Activated CD8-positive, alpha-beta T cell treated with anti-CD3 and anti-CD28 coated beads for 36 hours (primary cell): Measurements from ENCODE around the gene F2. TPM values are rescaled to one million over a fixed set of nuclear protein-coding genes. Genes with fewer than 3 reads are reported as not detected.

Experiments used
- ATAC-seq: fragments of 200-7000 bp; cut with Tn5 transposase; one replicate; pipeline ENCODE4 v1.10.0; 2021; ENCODE audit warnings: mild to moderate bottlenecking, moderate library complexity
- CTCF ChIA-PET: fragments of 350-600 bp; sonication (Branson Sonifier 250); formaldehyde crosslinking; loops from one replicate; lab custom pipeline; 2021; ENCODE audit warnings: antibody characterized with exemption; lab: Charles Lee
- POLR2A ChIA-PET: fragments of 350-600 bp; sonication (Branson Sonifier 250); formaldehyde crosslinking; loops from one replicate; lab custom pipeline; 2021; ENCODE audit warnings: antibody characterized with exemption; lab: Charles Lee
- DNase-seq: peaks from one replicate; pipeline ENCODE4 v3.0.0-alpha.2; 2020
- H3K27ac Mint-ChIP-seq: one replicate; pipeline ENCODE4 v1.8.0; 2021; ENCODE audit warnings: mild to moderate bottlenecking, mixed read lengths
- H3K27me3 Mint-ChIP-seq: one replicate; pipeline ENCODE4 v1.8.0; 2021; ENCODE audit warnings: mixed read lengths
- H3K36me3 Mint-ChIP-seq: one replicate; pipeline ENCODE4 v1.8.0; 2021; ENCODE audit warnings: low read depth, mixed read lengths
- H3K4me1 Mint-ChIP-seq: one replicate; pipeline ENCODE4 v1.8.0; 2021; ENCODE audit warnings: low read depth, mixed read lengths
- H3K4me3 Mint-ChIP-seq: one replicate; pipeline ENCODE4 v1.8.0; 2021; ENCODE audit warnings: mild to moderate bottlenecking, moderate library complexity, mixed read lengths
- H3K9me3 Mint-ChIP-seq: one replicate; pipeline ENCODE4 v1.8.0; 2021; ENCODE audit warnings: mixed read lengths
- intact Hi-C: fragments of 100-400 bp; cut with micrococcal nuclease; formaldehyde crosslinking; loops from one replicate; pipeline ENCODE4 v1.10.0; 2022
- total RNA-seq, 2 experiments: library from RNA; stranded (reverse); gene quantifications; one replicate each; pipeline ENCODE4 v1.2.3, GENCODE V29; 2021
- TF ChIP-seq, protein P1 (sequence below): fragments of 200-600 bp; IDR thresholded peaks from one replicate; pipeline ENCODE4 v1.8.0; 2022; ENCODE audit warnings: antibody characterized with exemption, mild to moderate bottlenecking

The F2 gene
- total RNA-seq, 2 experiments from 2014 or later, result not detected

DNA sequence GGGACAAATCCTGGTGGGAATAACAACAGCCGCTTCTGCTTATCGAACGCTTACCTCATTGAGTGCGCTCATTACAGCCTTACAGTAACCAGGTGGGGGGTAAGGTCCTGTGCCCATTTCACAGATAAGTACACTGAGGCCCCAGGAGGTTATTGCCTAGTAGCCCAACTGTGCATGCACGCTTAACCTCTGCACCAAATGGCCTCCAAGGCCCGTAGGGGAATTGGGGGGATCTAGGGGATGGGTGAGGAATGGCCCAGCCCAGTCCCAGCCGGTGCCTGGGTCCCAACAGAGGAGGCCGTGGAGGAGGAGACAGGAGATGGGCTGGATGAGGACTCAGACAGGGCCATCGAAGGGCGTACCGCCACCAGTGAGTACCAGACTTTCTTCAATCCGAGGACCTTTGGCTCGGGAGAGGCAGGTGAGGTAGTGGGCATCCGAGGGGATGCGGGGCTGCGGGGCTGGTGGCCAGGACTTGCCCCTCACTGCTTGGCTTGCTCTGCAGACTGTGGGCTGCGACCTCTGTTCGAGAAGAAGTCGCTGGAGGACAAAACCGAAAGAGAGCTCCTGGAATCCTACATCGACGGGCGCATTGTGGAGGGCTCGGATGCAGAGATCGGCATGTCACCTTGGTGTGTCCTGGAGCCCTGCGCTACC, 7.3 kb downstream of the F2 start:
- Mint-ChIP-seq H3K4me1 (no peaks in the 10 kb centered on the region), H3K36me3 (no peaks in the 10 kb centered on the region), H3K27me3 (no peaks in the 10 kb centered on the region), H3K27ac (no peak overlapping the region), H3K9me3 (no peaks in the 10 kb centered on the region), H3K4me3 (no peak overlapping the region)
- DNase-seq (no peak), ATAC-seq (no peak)
- POLR2A ChIA-PET, result no interaction called here
- TF ChIP-seq, protein P1, sequence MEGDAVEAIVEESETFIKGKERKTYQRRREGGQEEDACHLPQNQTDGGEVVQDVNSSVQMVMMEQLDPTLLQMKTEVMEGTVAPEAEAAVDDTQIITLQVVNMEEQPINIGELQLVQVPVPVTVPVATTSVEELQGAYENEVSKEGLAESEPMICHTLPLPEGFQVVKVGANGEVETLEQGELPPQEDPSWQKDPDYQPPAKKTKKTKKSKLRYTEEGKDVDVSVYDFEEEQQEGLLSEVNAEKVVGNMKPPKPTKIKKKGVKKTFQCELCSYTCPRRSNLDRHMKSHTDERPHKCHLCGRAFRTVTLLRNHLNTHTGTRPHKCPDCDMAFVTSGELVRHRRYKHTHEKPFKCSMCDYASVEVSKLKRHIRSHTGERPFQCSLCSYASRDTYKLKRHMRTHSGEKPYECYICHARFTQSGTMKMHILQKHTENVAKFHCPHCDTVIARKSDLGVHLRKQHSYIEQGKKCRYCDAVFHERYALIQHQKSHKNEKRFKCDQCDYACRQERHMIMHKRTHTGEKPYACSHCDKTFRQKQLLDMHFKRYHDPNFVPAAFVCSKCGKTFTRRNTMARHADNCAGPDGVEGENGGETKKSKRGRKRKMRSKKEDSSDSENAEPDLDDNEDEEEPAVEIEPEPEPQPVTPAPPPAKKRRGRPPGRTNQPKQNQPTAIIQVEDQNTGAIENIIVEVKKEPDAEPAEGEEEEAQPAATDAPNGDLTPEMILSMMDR, result no peak
- CTCF ChIA-PET, result no interaction called here
- intact Hi-C loops, result no loop called here

DNA sequence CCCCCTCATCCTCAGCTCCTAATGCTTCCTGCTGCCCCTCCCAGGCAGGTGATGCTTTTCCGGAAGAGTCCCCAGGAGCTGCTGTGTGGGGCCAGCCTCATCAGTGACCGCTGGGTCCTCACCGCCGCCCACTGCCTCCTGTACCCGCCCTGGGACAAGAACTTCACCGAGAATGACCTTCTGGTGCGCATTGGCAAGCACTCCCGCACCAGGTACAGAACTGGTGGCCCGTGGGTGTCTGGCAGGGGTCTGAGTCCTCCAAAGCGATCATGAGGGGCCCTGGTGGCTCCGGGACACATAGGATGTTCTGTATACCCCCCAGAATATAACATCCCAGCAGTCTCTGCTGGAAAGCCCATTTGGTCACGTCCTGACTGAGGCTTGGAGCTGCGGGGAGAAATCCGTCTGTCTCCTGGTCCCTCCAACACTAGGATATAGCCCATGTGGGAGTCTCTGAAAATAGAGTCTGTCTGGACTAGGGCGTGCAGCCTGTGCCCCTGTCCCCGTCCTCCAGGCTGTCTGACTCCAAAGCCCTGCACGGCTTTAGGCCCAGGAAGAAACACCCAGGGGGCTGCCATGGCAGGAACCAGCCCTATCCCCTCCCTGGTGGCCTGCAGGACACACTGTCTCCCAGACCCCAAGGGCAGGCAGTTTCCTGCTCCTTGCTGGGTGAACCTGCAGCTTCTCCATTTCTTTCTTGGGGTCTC, 9.1 kb downstream of the F2 start:
- ATAC-seq (no peak), DNase-seq (no peak)
- TF ChIP-seq, protein P1, result no peak
- ChIA-PET POLR2A (no interaction called here), CTCF (no interaction called here)
- H3K27me3 Mint-ChIP-seq, result no peaks in the 10 kb centered on the region
- no peaks in the 10 kb centered on the region for H3K36me3 Mint-ChIP-seq
- intact Hi-C loops, result no loop called here
- no peak overlapping the region for H3K27ac Mint-ChIP-seq
- H3K4me3 Mint-ChIP-seq, result no peak overlapping the region
- no peaks in the 10 kb centered on the region for H3K4me1 Mint-ChIP-seq
- H3K9me3 Mint-ChIP-seq, result no peaks in the 10 kb centered on the region

DNA sequence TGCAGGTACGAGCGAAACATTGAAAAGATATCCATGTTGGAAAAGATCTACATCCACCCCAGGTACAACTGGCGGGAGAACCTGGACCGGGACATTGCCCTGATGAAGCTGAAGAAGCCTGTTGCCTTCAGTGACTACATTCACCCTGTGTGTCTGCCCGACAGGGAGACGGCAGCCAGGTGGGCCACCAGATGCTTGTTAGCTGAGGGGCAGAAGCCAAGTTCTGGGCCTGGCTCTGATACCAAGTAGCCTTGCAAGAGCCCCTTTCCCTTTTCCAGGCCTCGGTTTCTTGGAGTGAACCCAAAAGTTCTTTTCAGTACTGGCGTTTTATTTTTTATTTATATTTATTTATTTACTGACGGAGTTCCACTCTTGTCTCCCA, 9.6 kb downstream of the F2 start:
- no peak overlapping the region for H3K4me3 Mint-ChIP-seq
- ATAC-seq (no peak), DNase-seq (no peak)
- no peaks in the 10 kb centered on the region for H3K36me3 Mint-ChIP-seq
- intact Hi-C loops, result no loop called here
- no peaks in the 10 kb centered on the region for H3K27me3 Mint-ChIP-seq
- no peaks in the 10 kb centered on the region for H3K9me3 Mint-ChIP-seq
- TF ChIP-seq, protein P1, result no peak
- ChIA-PET CTCF (no interaction called here), POLR2A (no interaction called here)
- H3K4me1 Mint-ChIP-seq, result no peaks in the 10 kb centered on the region
- no peak overlapping the region for H3K27ac Mint-ChIP-seq

DNA sequence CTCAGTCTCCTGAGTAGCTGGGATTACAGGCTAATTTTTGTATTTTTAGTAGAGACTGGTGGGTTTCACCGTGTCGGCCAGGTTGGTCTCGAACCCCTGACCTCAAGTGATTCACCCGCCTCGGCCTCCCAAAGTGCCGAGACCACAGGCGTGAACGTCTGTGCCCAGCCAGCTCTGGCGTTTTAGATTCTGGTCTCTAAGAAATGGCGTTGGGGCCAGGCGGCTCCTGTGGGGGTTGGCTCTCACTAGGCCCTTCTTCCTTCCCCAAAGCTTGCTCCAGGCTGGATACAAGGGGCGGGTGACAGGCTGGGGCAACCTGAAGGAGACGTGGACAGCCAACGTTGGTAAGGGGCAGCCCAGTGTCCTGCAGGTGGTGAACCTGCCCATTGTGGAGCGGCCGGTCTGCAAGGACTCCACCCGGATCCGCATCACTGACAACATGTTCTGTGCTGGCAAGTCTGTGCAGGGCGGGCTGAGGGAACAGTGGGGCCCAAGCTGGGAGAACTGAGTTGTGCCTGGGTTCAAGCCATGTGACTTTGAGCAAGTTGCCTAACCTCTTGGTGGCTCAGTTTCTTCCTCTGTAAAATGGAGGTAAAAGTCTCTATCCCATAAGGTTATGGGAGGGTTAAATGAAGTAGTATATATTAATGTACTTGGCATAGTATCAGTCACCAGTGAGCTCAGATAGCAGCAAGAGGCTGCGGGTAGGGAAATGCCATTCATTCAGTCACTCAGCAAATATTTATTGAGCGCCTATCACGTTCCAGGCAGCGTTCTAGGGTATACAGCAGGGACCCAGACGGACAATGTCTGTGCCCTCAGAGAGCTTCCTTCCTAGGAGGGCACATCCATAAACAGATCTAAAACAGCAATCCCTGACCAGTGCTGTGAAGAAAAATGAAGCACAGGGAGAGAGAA, 10.4 kb downstream of the F2 start:
- ChIA-PET CTCF (no interaction called here), POLR2A (no interaction called here)
- DNase-seq, result no peak
- intact Hi-C loops, result no loop called here
- no peaks in the 10 kb centered on the region for H3K4me1 Mint-ChIP-seq
- H3K9me3 Mint-ChIP-seq, result no peaks in the 10 kb centered on the region
- ATAC-seq, result no peak
- TF ChIP-seq, protein P1, result no peak
- no peaks in the 10 kb centered on the region for H3K27me3 Mint-ChIP-seq
- no peak overlapping the region for H3K27ac Mint-ChIP-seq
- H3K4me3 Mint-ChIP-seq, result no peak overlapping the region
- H3K36me3 Mint-ChIP-seq, result no peaks in the 10 kb centered on the region
